GM18867 (cell line): Measurements from ENCODE around the gene RPS6KC1.
"Not testable (repeated sequence)": the region's sequence is repeated elsewhere in the genome, so short reads cannot be mapped to it uniquely, and the experiment has no call there.

ENCODE experiments used
- ATAC-seq: cut with Tn5 transposase; IDR thresholded peaks from one replicate; pipeline ENCODE4 v1.9.1; 2021; ENCODE audit warnings: mild to moderate bottlenecking, moderate library complexity; ENCODE audit not compliant: unreplicated experiment

The RPS6KC1 gene

GRCh38 chr1:213200630-213201029 lies 149.6 kb downstream of the RPS6KC1 start:
- no peak for ATAC-seq

- no peak for ATAC-seq
Measured at GRCh38 chr1:213201380-213202155, 150.5 kb downstream of the RPS6KC1 start.

DNA sequence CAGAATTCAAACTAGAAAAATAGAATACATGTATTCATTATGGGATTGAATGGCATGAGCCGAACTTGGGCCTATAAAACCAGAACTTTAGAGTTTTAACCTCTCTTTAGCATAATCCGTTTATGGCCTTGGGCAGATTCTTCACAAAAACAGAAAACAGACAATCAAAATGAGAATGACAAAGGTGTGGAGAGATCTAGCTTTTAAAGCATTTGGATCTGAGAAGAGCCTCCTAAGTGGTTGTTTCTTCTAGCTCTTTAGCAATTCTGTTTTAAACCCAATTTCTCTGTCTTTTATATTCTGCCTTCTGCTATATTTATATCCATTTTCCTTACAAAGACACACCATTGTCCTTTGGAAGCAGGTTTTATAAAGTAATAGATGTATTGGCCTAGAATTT lies 160.2 kb downstream of the RPS6KC1 start:
- ATAC-seq, result no peak

- not testable (repeated sequence) for ATAC-seq
Measured at GRCh38 chr1:213219076-213219475, 168.0 kb downstream of the RPS6KC1 start.

DNA sequence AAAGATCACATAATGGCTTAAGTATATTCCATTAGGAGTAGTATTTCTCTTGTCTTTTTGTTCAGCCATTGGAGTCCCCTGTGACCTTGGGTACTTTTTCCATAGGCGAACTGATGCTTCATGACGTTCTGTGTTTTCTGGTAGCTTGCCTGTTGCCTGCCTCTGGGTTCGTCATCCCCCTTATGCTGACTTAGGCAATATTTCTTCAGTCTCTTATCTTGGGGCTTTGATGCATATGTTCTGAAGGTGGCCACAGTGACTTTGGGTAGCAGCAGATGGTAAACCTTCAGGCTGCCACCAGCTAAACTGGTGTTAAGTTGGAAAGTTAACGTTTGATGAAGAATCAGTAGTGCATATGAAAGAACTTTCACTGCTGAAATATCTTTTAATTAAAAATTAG lies 170.2 kb downstream of the RPS6KC1 start:
- ATAC-seq, result no peak

DNA sequence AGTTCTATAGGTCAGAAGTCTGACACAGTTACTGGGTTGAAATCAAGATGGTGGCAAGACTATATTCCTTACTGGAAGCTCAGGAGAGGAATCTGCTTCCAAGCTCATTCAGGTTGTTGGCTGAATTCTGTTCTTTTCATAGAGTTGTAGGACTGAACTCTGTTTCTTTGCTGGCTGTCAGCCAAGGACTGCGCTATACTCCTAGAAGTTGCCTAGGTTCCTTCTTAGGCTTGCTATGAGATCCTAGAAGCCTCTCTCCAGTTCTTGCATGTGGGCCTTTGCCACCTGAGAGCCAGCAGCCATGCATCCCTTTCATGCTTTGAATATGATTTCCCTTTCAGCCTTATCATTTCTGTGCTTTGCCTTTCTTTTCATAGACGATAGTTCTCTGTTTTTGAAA lies 176.4 kb downstream of the RPS6KC1 start:
- ATAC-seq, result no peak

DNA sequence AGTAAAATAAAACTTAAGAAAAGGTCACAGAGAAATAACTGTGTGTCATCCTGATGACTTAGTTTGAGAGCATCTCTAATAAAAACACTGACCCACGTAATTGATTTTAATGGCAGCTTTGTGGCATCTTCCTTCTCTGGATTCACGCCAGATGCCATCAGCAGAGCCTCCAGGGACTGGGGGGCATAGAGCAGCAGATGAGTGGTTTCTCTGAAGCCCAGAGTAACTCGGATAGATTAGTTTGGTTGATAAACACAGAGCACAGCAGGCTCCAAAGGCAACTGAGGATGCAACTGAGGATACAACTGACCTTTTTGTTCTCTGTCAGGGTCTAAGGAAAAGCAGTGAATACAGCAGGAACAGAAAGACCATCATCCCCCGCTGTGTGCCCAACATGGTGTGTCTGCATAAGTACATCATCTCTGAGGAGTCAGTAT lies 180.8 kb downstream of the RPS6KC1 start:
- no peak for ATAC-seq

GRCh38 chr1:213242883-213243282 lies 191.8 kb downstream of the RPS6KC1 start:
- no peak for ATAC-seq

DNA sequence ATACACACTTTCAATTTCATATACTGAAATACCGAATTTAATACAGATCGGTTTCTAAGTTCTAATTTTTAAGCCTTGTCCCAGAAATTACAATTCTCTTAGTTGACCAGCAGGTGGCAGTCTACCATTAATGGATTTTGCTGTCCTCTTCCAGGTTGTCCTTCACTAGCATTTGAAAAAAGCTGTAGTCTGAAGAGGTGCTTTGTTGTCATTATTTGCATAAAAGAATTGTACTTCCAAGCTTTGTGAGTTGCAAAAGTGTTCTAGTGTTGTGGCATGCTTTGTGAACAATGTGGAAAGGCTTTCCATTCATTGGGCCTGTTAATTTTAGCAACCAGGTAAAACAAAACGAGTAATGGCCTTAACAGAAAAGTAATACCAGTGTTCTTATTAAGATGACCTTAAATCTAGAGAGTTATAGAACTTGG lies 193.6 kb downstream of the RPS6KC1 start:
- ATAC-seq, result peak; percentile 75

GRCh38 chr1:213245260-213245910 lies 194.3 kb downstream of the RPS6KC1 start:
- ATAC-seq, result no peak

DNA sequence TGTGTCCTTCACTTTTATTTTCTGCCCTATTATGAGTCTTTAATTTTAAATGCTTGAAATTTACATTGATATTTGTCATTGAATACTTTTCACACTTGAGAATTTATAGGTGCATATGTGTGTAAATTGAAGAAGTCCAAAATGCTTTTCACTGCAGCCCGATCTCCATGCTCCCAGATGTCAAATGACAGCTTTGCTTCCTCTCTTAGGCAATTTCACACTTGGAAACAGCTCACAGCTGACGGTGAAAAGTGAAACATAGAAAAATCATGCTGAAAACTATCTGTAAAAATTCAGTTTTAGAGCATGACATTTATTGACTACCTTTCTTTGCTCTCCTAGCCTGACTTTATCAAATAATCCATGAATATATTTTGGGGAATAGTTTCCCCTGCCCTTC lies 196.0 kb downstream of the RPS6KC1 start:
- ATAC-seq, result no peak

DNA sequence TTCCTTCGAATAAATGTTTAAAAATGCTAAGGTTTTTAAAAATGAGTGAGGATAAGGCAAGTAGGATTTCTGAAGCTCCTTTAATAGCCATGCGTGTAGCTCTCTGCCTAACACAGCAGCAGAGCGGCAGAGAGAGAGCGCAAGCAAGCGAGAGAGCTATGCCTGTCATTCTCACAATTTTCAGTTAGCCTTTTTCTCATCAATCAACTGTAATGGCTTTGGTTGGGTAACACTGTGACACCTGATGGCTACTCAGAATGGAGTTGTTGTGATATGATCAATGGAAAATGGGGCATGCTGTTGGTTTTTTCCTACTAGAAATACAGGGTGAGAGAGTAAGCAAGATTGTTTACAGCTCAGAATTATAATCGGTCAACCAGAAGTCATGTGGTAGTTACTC lies 198.4 kb downstream of the RPS6KC1 start:
- no peak for ATAC-seq

GRCh38 chr1:213250041-213250440 lies 199.0 kb downstream of the RPS6KC1 start:
- no peak for ATAC-seq

GRCh38 chr1:213250446-213250845 lies 199.4 kb downstream of the RPS6KC1 start:
- no peak for ATAC-seq

DNA sequence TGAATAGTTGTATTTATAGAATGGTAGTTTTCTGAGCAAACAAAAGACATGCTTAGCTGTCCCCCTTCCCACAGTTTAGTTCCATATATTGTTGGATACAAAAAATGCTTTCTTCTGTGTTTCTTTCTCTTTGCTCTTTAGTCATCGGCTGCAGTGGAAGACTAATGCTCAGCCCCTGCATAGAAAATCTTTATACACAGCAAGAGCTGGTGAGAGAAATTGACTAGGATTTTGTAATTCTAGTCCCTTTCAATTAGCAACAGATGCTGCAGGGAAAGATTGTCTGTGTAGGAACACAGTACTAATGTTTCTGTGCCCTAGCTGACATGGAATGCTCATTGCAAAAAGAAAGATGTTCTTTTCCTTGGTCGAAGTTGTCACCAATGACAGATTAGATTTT lies 200.9 kb downstream of the RPS6KC1 start:
- ATAC-seq, result no peak

DNA sequence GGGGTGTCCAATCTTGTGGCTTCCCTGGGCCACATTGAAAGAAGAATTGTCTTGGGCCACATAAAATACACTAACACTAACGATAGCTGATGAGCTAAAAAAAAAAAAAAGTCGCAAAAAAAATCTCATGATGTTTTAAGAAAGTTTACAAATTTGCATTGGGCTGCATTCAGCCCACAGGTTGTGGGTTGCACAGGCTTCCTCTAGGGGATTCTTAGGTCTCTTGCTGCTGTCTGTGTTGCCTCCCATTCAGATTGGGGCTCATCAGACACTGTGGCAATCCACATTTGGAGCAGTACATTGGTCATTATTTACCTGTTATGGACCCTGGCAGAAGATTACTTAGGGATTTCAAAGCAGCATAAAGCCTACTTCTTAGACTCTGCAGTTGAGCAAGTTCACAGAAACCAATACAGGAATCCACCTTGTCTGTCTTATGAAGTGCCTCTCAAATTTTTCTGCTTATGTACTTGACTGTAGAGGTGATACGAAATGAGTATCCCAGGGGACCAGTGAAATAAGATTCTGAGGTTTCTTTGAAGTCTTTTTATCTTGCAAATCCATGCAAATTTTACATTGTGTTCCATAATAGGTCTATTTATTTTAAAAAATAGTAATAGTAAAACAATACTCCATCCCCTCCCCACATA lies 205.5 kb downstream of the RPS6KC1 start:
- ATAC-seq, result peak; percentile 94

- ATAC-seq, result no peak
Measured at GRCh38 chr1:213260311-213261075, 209.5 kb downstream of the RPS6KC1 start.

DNA sequence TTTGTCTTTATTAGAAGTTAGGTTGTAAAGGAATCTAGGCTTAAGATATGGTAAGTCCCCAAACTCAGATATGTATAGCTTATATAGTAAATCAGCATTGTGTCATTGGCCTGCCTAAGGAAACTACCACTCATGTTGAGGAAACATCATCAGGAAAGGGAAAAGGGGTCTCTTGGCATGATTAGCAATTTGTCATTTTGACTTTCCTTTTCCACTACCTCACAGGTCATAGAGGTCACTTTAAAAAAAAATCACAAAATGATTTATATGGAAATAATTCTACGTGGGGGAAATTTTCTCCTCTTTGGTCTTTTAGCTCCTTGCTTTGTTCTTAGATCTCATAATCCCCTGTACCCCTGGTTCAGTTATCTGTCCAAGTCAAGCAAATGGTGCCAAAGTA lies 213.5 kb downstream of the RPS6KC1 start:
- no peak for ATAC-seq

DNA sequence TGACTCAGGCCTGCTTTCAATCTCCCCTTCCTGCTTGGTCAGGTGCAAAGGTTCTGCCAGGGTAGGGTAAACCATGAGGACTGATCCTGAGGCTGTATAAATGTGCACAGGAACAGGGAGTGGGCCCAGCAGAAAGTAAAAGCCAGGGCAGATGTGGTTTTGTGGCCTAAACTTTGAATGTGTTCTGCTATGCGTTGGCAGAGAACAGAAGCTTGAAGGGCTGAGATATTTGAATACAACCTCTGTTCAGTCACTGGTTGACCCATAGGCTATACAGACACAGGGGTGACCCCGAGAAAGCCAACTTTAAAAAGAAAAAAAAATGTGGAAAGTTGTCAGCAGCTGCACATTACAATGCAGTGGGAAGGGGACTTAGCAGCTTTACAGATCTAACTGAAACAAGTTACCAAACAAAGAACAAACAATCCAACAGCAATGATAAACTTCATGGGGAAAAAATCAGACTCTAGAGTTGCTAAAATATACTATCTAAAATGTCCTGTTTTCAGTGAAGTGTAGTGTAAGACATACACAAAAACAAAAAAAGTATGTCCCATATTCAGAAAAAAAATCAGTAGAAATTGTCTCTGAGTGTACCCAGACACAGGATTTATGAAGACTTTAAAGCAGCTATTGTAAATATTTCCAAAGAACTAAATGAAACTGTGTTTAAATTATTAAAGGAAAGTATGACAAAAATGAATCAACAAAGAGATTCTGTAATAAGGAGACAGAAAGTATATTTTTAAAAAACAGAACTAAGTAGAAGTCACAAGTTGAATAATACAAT lies 216.1 kb downstream of the RPS6KC1 start:
- ATAC-seq, result peak; percentile 85

- no peak for ATAC-seq
Measured at GRCh38 chr1:213268221-213268620, 217.2 kb downstream of the RPS6KC1 start.
